OCI-LY3 (cell line): ENCODE measurements around the gene RIN3.

Source experiments
- CTCF ChIP-seq: fragments of 200-600, 300-600 bp; sonication (generic); IDR thresholded peaks from 2 replicates; pipeline ENCODE4 v1.5.1; 2014; ENCODE audit warnings: antibody characterized with exemption, low read length, low read depth
- EZH2phosphoT487 ChIP-seq: fragments of 200-600 bp; shearing (Covaris generic); IDR thresholded peaks from 2 replicates; pipeline ENCODE4 v1.6.1; 2018; ENCODE audit warnings: antibody characterized with exemption, mixed run types, low read depth

GRCh38 chr14:92702441-92702918 is 188.9 kb downstream of the RIN3 start:
- no peak for TF ChIP-seq CTCF
- no peak for TF ChIP-seq EZH2phosphoT487
